HFFc6 (cell line): ENCODE data around the gene SNX8. TPM values are rescaled to one million over a fixed set of nuclear protein-coding genes. Genes with fewer than 3 reads are reported as not detected.

Source experiments
- DNase-seq: peaks from one replicate; pipeline ENCODE4 v3.0.0-alpha.2; 2018
- H3K27ac Mint-ChIP-seq: 2 replicates; pipeline ENCODE4 v1.8.0; 2020; ENCODE audit warnings: mild to moderate bottlenecking, mixed read lengths
- H3K27me3 Mint-ChIP-seq: 2 replicates; pipeline ENCODE4 v1.8.0; 2021; ENCODE audit warnings: mild to moderate bottlenecking, moderate library complexity, mixed read lengths; ENCODE audit not compliant: insufficient read depth
- H3K36me3 Mint-ChIP-seq: 2 replicates; pipeline ENCODE4 v1.8.0; 2021; ENCODE audit warnings: low read depth, mixed read lengths
- H3K4me1 Mint-ChIP-seq: 2 replicates; pipeline ENCODE4 v1.8.0; 2020; ENCODE audit warnings: low read depth, mixed read lengths
- H3K4me3 Mint-ChIP-seq: 2 replicates; pipeline ENCODE4 v1.8.0; 2020; ENCODE audit warnings: mild to moderate bottlenecking, moderate library complexity, mixed read lengths
- H3K9me3 Mint-ChIP-seq: 2 replicates; pipeline ENCODE4 v1.8.0; 2020; ENCODE audit warnings: mild to moderate bottlenecking, mixed read lengths
- CTCF ChIP-seq: fragments of 200-600 bp; sonication (generic); IDR thresholded peaks from 2 replicates; pipeline ENCODE4 v1.5.0; 2021; ENCODE audit warnings: antibody characterized with exemption, mild to moderate bottlenecking
- total RNA-seq, 6 experiments: library from RNA; stranded (reverse); fragmentation: NEBNext Ultra II Directional; extraction: Animal tissue kit (Norgen Biotek cat#: 25700); gene quantifications; 2 replicates in 1 of 6; 3 replicates in 5 of 6; pipeline ENCODE4 v1.2.3, GENCODE V29; 2021

SNX8 gene
- total RNA-seq, 6 experiments from 2014 or later: 44.6 to 67.4 (median 61.9) TPM

DNA sequence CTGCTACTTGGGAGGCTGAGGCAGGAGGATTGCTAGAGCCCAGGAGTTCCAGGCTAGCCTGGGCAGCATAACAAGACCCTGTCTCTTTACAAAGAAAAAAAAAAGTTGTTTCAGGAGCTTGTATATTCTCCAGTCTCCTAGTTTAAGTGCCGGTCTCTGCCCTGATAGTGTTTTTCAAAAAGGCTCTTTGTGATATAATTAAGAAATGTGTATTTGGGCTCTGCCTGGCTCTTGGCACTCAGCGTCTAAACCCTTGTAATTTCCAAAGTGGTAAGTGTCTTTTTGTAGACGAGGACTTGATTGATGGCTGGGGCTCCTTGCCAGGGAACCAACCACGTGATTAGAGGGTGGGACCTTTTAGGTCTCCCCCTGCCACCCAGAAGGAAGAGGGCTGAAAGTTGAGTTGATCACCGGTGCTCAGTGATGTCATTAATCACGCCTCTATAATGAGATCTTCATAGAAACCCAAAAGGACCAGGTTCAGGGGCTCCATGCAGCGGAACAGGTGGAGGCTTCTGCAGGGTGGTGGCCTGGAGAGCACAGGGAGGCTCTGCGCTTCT, 44.8 kb upstream of the SNX8 start:
- DNase-seq: no peak
- Mint-ChIP-seq H3K4me1 (peaks cover 32% of the 10 kb centered on the region), H3K27ac (peak overlapping the region; percentile 49), H3K36me3 (peaks cover 26% of the 10 kb centered on the region), H3K9me3 (no peaks in the 10 kb centered on the region), H3K27me3 (no peaks in the 10 kb centered on the region), H3K4me3 (no peak overlapping the region)
- TF ChIP-seq CTCF: no peak

DNA sequence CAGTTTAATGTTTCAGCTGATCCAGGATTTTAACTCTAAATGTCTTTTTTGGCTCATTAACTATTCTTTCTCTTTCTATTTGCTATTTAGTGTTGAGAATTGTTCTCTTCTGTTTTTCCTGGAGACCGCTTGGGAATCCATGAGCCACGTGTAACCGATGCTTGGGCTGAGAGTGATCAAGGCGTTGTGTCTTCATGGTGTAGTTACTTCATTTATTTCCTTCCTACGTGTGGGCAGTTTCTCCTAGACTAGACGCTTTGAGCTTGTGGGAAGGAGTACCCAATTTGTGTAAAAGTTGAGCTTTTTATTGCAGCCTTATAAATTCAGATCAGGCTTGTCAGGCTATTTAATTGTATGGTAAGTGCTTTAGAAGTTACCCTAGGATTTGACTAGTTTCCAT, 43.3 kb upstream of the SNX8 start:
- Mint-ChIP-seq H3K9me3 (no peaks in the 10 kb centered on the region), H3K4me1 (peaks cover 32% of the 10 kb centered on the region), H3K4me3 (peak overlapping the region; percentile 96), H3K27ac (peak overlapping the region; percentile 25), H3K36me3 (peaks cover 26% of the 10 kb centered on the region), H3K27me3 (peaks cover 2% of the 10 kb centered on the region; the same call in 1 of the 2 replicates)
- no peak for DNase-seq
- TF ChIP-seq CTCF: no peak

GRCh38 chr7:2357165-2357564, 42.9 kb upstream of the SNX8 start:
- no peaks in the 10 kb centered on the region for H3K9me3 Mint-ChIP-seq
- DNase-seq: no peak
- H3K36me3 Mint-ChIP-seq: peaks cover 25% of the 10 kb centered on the region
- no peak for TF ChIP-seq CTCF
- H3K4me3 Mint-ChIP-seq: peak overlapping the region; percentile 96
- peaks cover 32% of the 10 kb centered on the region for H3K4me1 Mint-ChIP-seq
- H3K27ac Mint-ChIP-seq: peak overlapping the region; percentile 25
- H3K27me3 Mint-ChIP-seq: peaks cover 2% of the 10 kb centered on the region; the same call in 1 of the 2 replicates

DNA sequence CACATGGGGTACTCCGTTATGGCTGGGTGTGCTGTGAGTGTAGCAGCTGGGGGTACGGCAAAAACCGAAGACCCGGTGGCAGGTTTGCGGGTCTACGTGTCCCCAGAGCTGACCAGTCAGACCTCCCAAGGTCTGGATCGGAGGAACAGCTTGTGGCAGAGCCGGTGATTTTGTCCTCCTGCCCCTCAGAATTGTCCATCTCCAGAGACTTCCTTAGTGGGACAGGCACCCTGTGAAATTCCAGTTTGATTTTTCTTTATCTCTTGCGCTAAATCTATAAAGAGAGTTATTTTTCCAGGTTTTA, 41.4 kb upstream of the SNX8 start:
- peak overlapping the region; percentile 83 for H3K27ac Mint-ChIP-seq
- H3K36me3 Mint-ChIP-seq: peaks cover 25% of the 10 kb centered on the region
- peaks cover 2% of the 10 kb centered on the region; the same call in 1 of the 2 replicates for H3K27me3 Mint-ChIP-seq
- no peak for DNase-seq
- peaks cover 30% of the 10 kb centered on the region for H3K4me1 Mint-ChIP-seq
- H3K9me3 Mint-ChIP-seq: no peaks in the 10 kb centered on the region
- H3K4me3 Mint-ChIP-seq: peak overlapping the region; percentile 96
- TF ChIP-seq CTCF: no peak

- Mint-ChIP-seq H3K27me3 (peaks cover 2% of the 10 kb centered on the region; the same call in 1 of the 2 replicates), H3K27ac (peak overlapping the region; percentile 100), H3K36me3 (peaks cover 23% of the 10 kb centered on the region), H3K4me3 (peak overlapping the region; percentile 97), H3K9me3 (no peaks in the 10 kb centered on the region), H3K4me1 (peaks cover 25% of the 10 kb centered on the region)
- DNase-seq: peak; percentile 3
- no peak for TF ChIP-seq CTCF
Observed at GRCh38 chr7:2354939-2355704, 40.9 kb upstream of the SNX8 start.
